IMR-90 (cell line): ENCODE measurements around the gene UQCRFS1. TPM values are rescaled to one million over a fixed set of nuclear protein-coding genes. Genes with fewer than 3 reads are reported as not detected.

Experiments used
- ATAC-seq: fragments of 200-7000 bp; cut with Tn5 transposase; 2 replicates; pipeline ENCODE4 v1.9.1; 2020; ENCODE audit warnings: low read depth, mild to moderate bottlenecking, moderate library complexity
- BruUV-seq: library from RNA; stranded (reverse); fragments of 400-500 nt; replicated peaks from 2 replicates; lab custom pipeline; 2021; lab: Mats Ljungman, UMichigan
- CTCF ChIA-PET: fragments of 300-600 bp; formaldehyde crosslinking; extraction: SDS; loops from one replicate; lab custom pipeline; 2021; ENCODE audit warnings: antibody characterized with exemption; lab: Yijun Ruan, JAX
- POLR2A ChIA-PET: fragments of 300-600 bp; sonication (Branson Sonifier 250); formaldehyde crosslinking; loops from one replicate; lab custom pipeline; 2022; ENCODE audit warnings: antibody characterized with exemption; ENCODE audit not compliant: unreplicated experiment; lab: Charles Lee
- DNase-seq: peaks from one replicate; pipeline ENCODE4 v3.0.0; 2013
- H2AFZ ChIP-seq: replicated peaks from 2 replicates; pipeline ENCODE3; 2013; ENCODE audit warnings: low read length, mild to moderate bottlenecking; ENCODE audit not compliant: poor library complexity
- H2AK5ac ChIP-seq: 2 replicates; pipeline ENCODE4 v1.6.1; 2013; ENCODE audit warnings: low read depth, low read length, inconsistent platforms
- H2AK9ac ChIP-seq: replicated peaks from 2 replicates; pipeline ENCODE3; 2013; ENCODE audit warnings: mild to moderate bottlenecking, low read depth, low read length, moderate library complexity; ENCODE audit not compliant: poor library complexity
- H2BK120ac ChIP-seq: 2 replicates; pipeline ENCODE4 v1.6.1; 2013; ENCODE audit warnings: low read depth, low read length, inconsistent platforms
- H2BK15ac ChIP-seq: 3 replicates; pipeline ENCODE4 v1.6.1; 2013; ENCODE audit warnings: low read depth, low read length, inconsistent platforms
- H2BK20ac ChIP-seq: 2 replicates; pipeline ENCODE4 v1.6.1; 2013; ENCODE audit warnings: low read depth, mild to moderate bottlenecking, inconsistent platforms, low read length, moderate library complexity
- H2BK5ac ChIP-seq: 2 replicates; pipeline ENCODE4 v1.6.1; 2013; ENCODE audit warnings: mild to moderate bottlenecking, low read depth, low read length, inconsistent platforms; ENCODE audit not compliant: poor library complexity, severe bottlenecking
- H3K14ac ChIP-seq: replicated peaks from 2 replicates; pipeline ENCODE4 v1.6.1; 2013; ENCODE audit warnings: low read depth, low read length, inconsistent platforms
- H3K18ac ChIP-seq: 2 replicates; pipeline ENCODE4 v1.6.1; 2013; ENCODE audit warnings: low read depth, low read length, control low read depth
- H3K23ac ChIP-seq: 2 replicates; pipeline ENCODE4 v1.6.1; 2013; ENCODE audit warnings: low read depth, low read length, inconsistent platforms
- H3K27ac ChIP-seq: 2 replicates; pipeline ENCODE4 v1.5.1; 2013; ENCODE audit warnings: mild to moderate bottlenecking, control low read depth, low read length; ENCODE audit not compliant: insufficient read depth
- H3K27me3 ChIP-seq: 2 replicates; pipeline ENCODE4 v1.6.1; 2013; ENCODE audit warnings: low read length; ENCODE audit not compliant: control insufficient read depth, insufficient read depth
- H3K36me3 ChIP-seq: 2 replicates; pipeline ENCODE4 v1.6.1; 2013; ENCODE audit warnings: low read length, mixed read lengths; ENCODE audit not compliant: control insufficient read depth, insufficient read depth
- H3K4ac ChIP-seq: 2 replicates; pipeline ENCODE4 v1.6.1; 2013; ENCODE audit warnings: low read depth, low read length, inconsistent platforms
- H3K4me1 ChIP-seq: 2 replicates; pipeline ENCODE4 v1.6.1; 2013; ENCODE audit warnings: low read length, mixed read lengths; ENCODE audit not compliant: control insufficient read depth, insufficient read depth
- H3K4me2 ChIP-seq: 2 replicates; pipeline ENCODE4 v1.6.1; 2013; ENCODE audit warnings: low read depth, mild to moderate bottlenecking, control low read depth, low read length, moderate library complexity
- H3K4me3 ChIP-seq: 2 replicates; pipeline ENCODE4 v1.5.1; 2013; ENCODE audit warnings: low read depth, mild to moderate bottlenecking, control low read depth, low read length, moderate library complexity; ENCODE audit not compliant: insufficient read depth
- H3K56ac ChIP-seq: 2 replicates; pipeline ENCODE4 v1.6.1; 2013; ENCODE audit warnings: low read length, inconsistent platforms; ENCODE audit not compliant: insufficient read depth; ENCODE audit errors: extremely low read depth
- H3K79me1 ChIP-seq, 2 experiments: 2 replicates each; pipeline ENCODE4 v1.6.1; 2013; ENCODE audit warnings: low read length in 2 of 2, inconsistent platforms in 1 of 2, low read depth in 1 of 2
- H3K9ac ChIP-seq: 2 replicates; pipeline ENCODE4 v1.6.1; 2013; ENCODE audit warnings: low read depth, low read length, control low read depth
- H3K9me1 ChIP-seq: 2 replicates; pipeline ENCODE4 v1.6.1; 2013; ENCODE audit warnings: low read length, inconsistent platforms; ENCODE audit not compliant: insufficient read depth
- H3K9me3 ChIP-seq: 2 replicates; pipeline ENCODE4 v1.6.1; 2013; ENCODE audit warnings: low read length; ENCODE audit not compliant: control insufficient read depth, insufficient read depth
- H4K20me1 ChIP-seq: 2 replicates; pipeline ENCODE4 v1.6.1; 2013; ENCODE audit warnings: low read length, inconsistent platforms; ENCODE audit not compliant: insufficient read depth
- H4K5ac ChIP-seq: 2 replicates; pipeline ENCODE4 v1.6.1; 2013; ENCODE audit warnings: mild to moderate bottlenecking, low read depth, low read length, control low read depth
- H4K8ac ChIP-seq, 2 experiments: 2 replicates each; pipeline ENCODE4 v1.6.1; 2013; ENCODE audit warnings: low read depth in 2 of 2, low read length in 2 of 2, control low read depth in 1 of 2, inconsistent platforms in 1 of 2
- H4K91ac ChIP-seq: 2 replicates; pipeline ENCODE4 v1.6.1; 2013; ENCODE audit warnings: low read depth, low read length, inconsistent platforms; ENCODE audit not compliant: insufficient read depth
- ELK1 ChIP-seq: fragments of 150-350 bp; IDR thresholded peaks from 2 replicates; pipeline ENCODE4 v1.6.1; 2016; ENCODE audit warnings: low read depth, mild to moderate bottlenecking, low read length, moderate library complexity, borderline replicate concordance
- FOS ChIP-seq: fragments of 150-350 bp; IDR thresholded peaks from 2 replicates; pipeline ENCODE4 v1.6.1; 2016; ENCODE audit warnings: low read depth, low read length
- MXI1 ChIP-seq: IDR thresholded peaks from 2 replicates; pipeline ENCODE4 v1.6.1; 2012; ENCODE audit warnings: low read depth, mild to moderate bottlenecking, low read length, moderate library complexity, borderline replicate concordance
- RAD21 ChIP-seq: IDR thresholded peaks from 2 replicates; pipeline ENCODE4 v1.6.1; 2012; ENCODE audit warnings: low read length, improper control_type of control experiment
- WGBS, 2 experiments: methylation state at CpG; one replicate each; pipeline versions ENCODE4 v1.1.5 to v1.1.7; 2013; ENCODE audit warnings: missing lambda C conversion rate in 2 of 2; ENCODE audit not compliant: insufficient read length in 1 of 2; ENCODE audit errors: extremely low coverage in 2 of 2; 5-methylcytosine and 5-hydroxymethylcytosine counted together
- dilution Hi-C: fragments of 300-500 bp; cut with HindIII; formaldehyde crosslinking; loops from one replicate; pipeline ENCODE4 v1.14.3; 2018; ENCODE audit warnings: low sequenced_read_pairs; ENCODE audit not compliant: unreplicated experiment
- in situ Hi-C: fragments of 300-500 bp; cut with MboI; formaldehyde crosslinking; loops from 3 replicates; pipeline ENCODE4 v1.14.3; 2019; ENCODE audit warnings: low sequenced_read_pairs, inconsistent platforms, mixed read lengths
- intact Hi-C: fragments of 100-400 bp; cut with micrococcal nuclease; formaldehyde crosslinking; loops from 2 replicates; pipeline ENCODE4 v1.10.0; 2022
- polyA plus RNA-seq, 3 experiments: library from polyadenylated mRNA; depleted of rRNA; stranded (reverse); fragments of >200 nt; gene quantifications; 2 replicates each; pipeline ENCODE4 v1.2.3, GENCODE V29; 2012; ENCODE audit warnings: low replicate concordance in 1 of 3
- total RNA-seq: library from RNA; depleted of rRNA; stranded (reverse); fragments of >200 nt; gene quantifications from 2 replicates; pipeline ENCODE4 v1.2.3, GENCODE V29; 2012

UQCRFS1 gene
- total and polyA plus RNA-seq, 2 of the 4 experiments (the other 2 are of a cell fraction), result 37.1 to 43.8 TPM

- CTCF ChIA-PET, result no interaction called here
- Histone ChIP-seq H2BK5ac (no peak overlapping the region), H2AK9ac (no peak overlapping the region), H2BK120ac (no peak overlapping the region), H3K36me3 (no peaks in the 10 kb centered on the region), H2BK15ac (no peak overlapping the region), H3K79me1 (no peaks in the 10 kb centered on the region), H3K18ac (no peak overlapping the region), H2BK20ac (no peak overlapping the region), H3K23ac (no peak overlapping the region), H4K8ac (no peak overlapping the region), H3K4me3 (no peak overlapping the region), H3K27ac (no peak overlapping the region), H3K9me1 (no peaks in the 10 kb centered on the region), H3K9me3 (no peaks in the 10 kb centered on the region), H3K27me3 (no peaks in the 10 kb centered on the region; the same call in 1 of the 2 replicates), H3K14ac (no peak overlapping the region), H3K9ac (no peak overlapping the region), H4K5ac (no peak overlapping the region), H2AK5ac (no peak overlapping the region), H3K56ac (no peak overlapping the region), H3K4me2 (no peak overlapping the region), H3K4me1 (no peaks in the 10 kb centered on the region), H4K91ac (no peak overlapping the region), H3K4ac (no peak overlapping the region), H4K20me1 (no peaks in the 10 kb centered on the region), H2AFZ (no peak overlapping the region)
- WGBS, 2 experiments, result no CpG with 5 or more reads among the region's 6 CpGs
- peak; percentile 25 for DNase-seq
- dilution Hi-C loops (no loop called here), in situ Hi-C loops (no loop called here), intact Hi-C loops (no loop called here)
- no peak for ATAC-seq
- POLR2A ChIA-PET, result no interaction called here
- TF ChIP-seq RAD21 (no peak), FOS (no peak), MXI1 (no peak), ELK1 (no peak)
- BruUV-seq, result no TSS peak
Measured at GRCh38 chr19:29189033-29189360, 24.0 kb downstream of the UQCRFS1 start.
